ENCODE results near the gene OBSCN. TPM values are rescaled to one million over a fixed set of nuclear protein-coding genes. Genes with fewer than 3 reads are reported as not detected.

Gene OBSCN
- total and polyA plus RNA-seq, 2 experiments from 2014 or later = 1.1 to 5.2 TPM

GRCh38 chr1:228420968-228421826 is 213.4 kb downstream of the OBSCN start:
- no peak overlapping the region for H3K9ac ChIP-seq
- no peak overlapping the region for H3K27ac ChIP-seq
- H3K9me2 ChIP-seq (ENCODE audit: insufficient read depth) = no peaks in the 10 kb centered on the region
- no peak for DNase-seq
- H2AFZ ChIP-seq = no peak overlapping the region
- H3K36me3 ChIP-seq (ENCODE audit: low read depth) = no peaks in the 10 kb centered on the region
- 81 to 89% methylated on average over 7 of the region's 7 CpGs for WGBS, 2 experiments (ENCODE audit: low coverage in 1 of 2, low lambda C conversion rate in 2 of 2, missing lambda C conversion rate in 2 of 2)
- TF ChIP-seq EZH2phosphoT487 (IDR thresholded peaks at IDR 0.05; ENCODE audit: insufficient read depth, low read depth) (no peak), EZH2 (IDR thresholded peaks at IDR 0.05; ENCODE audit: insufficient read depth, poor library complexity, severe bottlenecking) (no peak)
- no peak overlapping the region for H3K4me2 ChIP-seq (ENCODE audit: unreplicated experiment)
- in situ Hi-C loops (cut with MboI) = no loop called here
- peaks cover 1% of the 10 kb centered on the region for H3K27me3 ChIP-seq (replicated peaks; ENCODE audit: insufficient read depth)
- H3K9me3 ChIP-seq (ENCODE audit: low read depth) = no peaks in the 10 kb centered on the region
- H3F3A ChIP-seq (ENCODE audit: insufficient read depth) = no peaks in the 10 kb centered on the region
- H3K79me2 ChIP-seq (ENCODE audit: insufficient read depth) = no peaks in the 10 kb centered on the region
- H4K20me1 ChIP-seq (ENCODE audit: insufficient read depth) = no peaks in the 10 kb centered on the region
- H3K4me1 ChIP-seq (ENCODE audit: insufficient read depth) = peaks cover 2% of the 10 kb centered on the region; the same call in 1 of the 2 replicates
- H3K4me3 ChIP-seq = no peak overlapping the region

GRCh38 chr1:228423404-228424053 is 215.7 kb downstream of the OBSCN start:
- H4K20me1 ChIP-seq (ENCODE audit: insufficient read depth) = no peaks in the 10 kb centered on the region
- H3K4me1 ChIP-seq (ENCODE audit: insufficient read depth) = no peaks in the 10 kb centered on the region
- H3K27me3 ChIP-seq (replicated peaks; ENCODE audit: insufficient read depth) = no peaks in the 10 kb centered on the region; the same call in 1 of the 2 replicates
- no peak for DNase-seq
- in situ Hi-C loops (cut with MboI) = no loop called here
- no peak overlapping the region for H3K27ac ChIP-seq
- no peak overlapping the region for H2AFZ ChIP-seq
- WGBS, 2 experiments (ENCODE audit: low coverage in 1 of 2, low lambda C conversion rate in 2 of 2, missing lambda C conversion rate in 2 of 2) = 77 to 79% methylated on average over 7 of the region's 7 CpGs
- no peak overlapping the region for H3K4me3 ChIP-seq
- TF ChIP-seq EZH2 (IDR thresholded peaks at IDR 0.05; ENCODE audit: insufficient read depth, poor library complexity, severe bottlenecking) (no peak), EZH2phosphoT487 (IDR thresholded peaks at IDR 0.05; ENCODE audit: insufficient read depth, low read depth) (no peak)
- no peaks in the 10 kb centered on the region for H3F3A ChIP-seq (ENCODE audit: insufficient read depth)
- no peaks in the 10 kb centered on the region for H3K9me2 ChIP-seq (ENCODE audit: insufficient read depth)
- H3K79me2 ChIP-seq (ENCODE audit: insufficient read depth) = no peaks in the 10 kb centered on the region
- H3K4me2 ChIP-seq (ENCODE audit: unreplicated experiment) = no peak overlapping the region
- no peaks in the 10 kb centered on the region for H3K9me3 ChIP-seq (ENCODE audit: low read depth)
- H3K9ac ChIP-seq = no peak overlapping the region
- no peaks in the 10 kb centered on the region for H3K36me3 ChIP-seq (ENCODE audit: low read depth)

GRCh38 chr1:228424685-228425660 is 217.1 kb downstream of the OBSCN start:
- in situ Hi-C loops (cut with MboI) = no loop called here
- Histone ChIP-seq H2AFZ (no peak overlapping the region), H3K27me3 (replicated peaks; ENCODE audit: insufficient read depth) (no peaks in the 10 kb centered on the region; the same call in 1 of the 2 replicates), H3K4me3 (no peak overlapping the region), H3F3A (ENCODE audit: insufficient read depth) (no peaks in the 10 kb centered on the region), H3K27ac (no peak overlapping the region), H3K9me3 (ENCODE audit: low read depth) (no peaks in the 10 kb centered on the region), H3K36me3 (ENCODE audit: low read depth) (no peaks in the 10 kb centered on the region), H3K79me2 (ENCODE audit: insufficient read depth) (no peaks in the 10 kb centered on the region), H3K9me2 (ENCODE audit: insufficient read depth) (no peaks in the 10 kb centered on the region), H3K9ac (no peak overlapping the region), H3K4me1 (ENCODE audit: insufficient read depth) (no peaks in the 10 kb centered on the region), H4K20me1 (ENCODE audit: insufficient read depth) (no peaks in the 10 kb centered on the region), H3K4me2 (ENCODE audit: unreplicated experiment) (no peak overlapping the region)
- TF ChIP-seq EZH2 (IDR thresholded peaks at IDR 0.05; ENCODE audit: insufficient read depth, poor library complexity, severe bottlenecking) (no peak), EZH2phosphoT487 (IDR thresholded peaks at IDR 0.05; ENCODE audit: insufficient read depth, low read depth) (no peak)
- WGBS, 2 experiments (ENCODE audit: low coverage in 1 of 2, low lambda C conversion rate in 2 of 2, missing lambda C conversion rate in 2 of 2) = 95 to 96% methylated on average over 60 to 62 of the region's 62 CpGs
- no peak for DNase-seq
